LHCN-M2 (cell line): ENCODE measurements around the gene HSPB3. TPM values are rescaled to one million over a fixed set of nuclear protein-coding genes. Genes with fewer than 3 reads are reported as not detected.
A peak's percentile ranks its signal among the peaks of the same experiment; 100 is the strongest.
"Not testable (repeated sequence)": the region's sequence is repeated elsewhere in the genome, so short reads cannot be mapped to it uniquely, and the experiment has no call there.

Source experiments
- DNase-seq: peaks from one replicate; pipeline ENCODE4 v3.0.0-alpha.2; 2012; ENCODE audit warnings: low read depth
- polyA plus RNA-seq: library from polyadenylated mRNA; unstranded; fragments of >200 nt; gene quantifications from one replicate; pipeline ENCODE4 v1.2.1, GENCODE V29; 2012; ENCODE audit warnings: missing spikeins
- total RNA-seq: library from RNA; depleted of rRNA; stranded (reverse); fragments of >200 nt; gene quantifications from 2 replicates; pipeline ENCODE4 v1.2.3, GENCODE V29; 2014; rRNA removed

HSPB3 gene, protein sequence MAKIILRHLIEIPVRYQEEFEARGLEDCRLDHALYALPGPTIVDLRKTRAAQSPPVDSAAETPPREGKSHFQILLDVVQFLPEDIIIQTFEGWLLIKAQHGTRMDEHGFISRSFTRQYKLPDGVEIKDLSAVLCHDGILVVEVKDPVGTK
- total RNA-seq, result 13.3 and 30.5 TPM in 2 replicates
- 75.8 TPM for polyA plus RNA-seq

DNA sequence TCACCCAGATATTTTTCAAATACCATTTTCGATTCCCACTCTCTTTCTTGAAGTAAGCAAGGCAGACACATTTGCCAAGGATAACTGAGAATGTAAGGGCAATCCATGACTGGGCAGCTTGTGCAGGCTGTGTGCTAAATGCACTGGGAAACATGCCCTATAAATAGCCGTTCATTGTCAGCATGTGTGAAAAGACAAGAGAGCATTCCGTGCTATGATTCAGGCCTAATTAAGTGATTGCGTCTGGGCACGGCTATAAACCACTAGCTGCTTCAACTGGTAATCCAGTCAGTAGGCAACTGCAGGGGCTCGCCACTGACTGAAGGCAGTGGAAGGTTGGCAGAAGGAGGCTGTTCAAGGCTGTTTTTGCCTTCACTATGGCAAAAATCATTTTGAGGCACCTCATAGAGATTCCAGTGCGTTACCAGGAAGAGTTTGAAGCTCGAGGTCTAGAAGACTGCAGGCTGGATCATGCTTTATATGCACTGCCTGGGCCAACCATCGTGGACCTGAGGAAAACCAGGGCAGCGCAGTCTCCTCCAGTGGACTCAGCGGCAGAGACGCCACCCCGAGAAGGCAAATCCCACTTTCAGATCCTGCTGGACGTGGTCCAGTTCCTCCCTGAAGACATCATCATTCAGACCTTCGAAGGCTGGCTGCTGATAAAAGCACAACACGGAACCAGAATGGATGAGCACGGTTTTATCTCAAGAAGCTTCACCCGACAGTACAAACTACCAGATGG lies at the start of gene HSPB3:
Gene HSPB3 (plus strand): TSS at position 287 of the 745 bp plus-strand sequence. CDS start 91 bp downstream, at position 378.
- peak; percentile 93 for DNase-seq

DNA sequence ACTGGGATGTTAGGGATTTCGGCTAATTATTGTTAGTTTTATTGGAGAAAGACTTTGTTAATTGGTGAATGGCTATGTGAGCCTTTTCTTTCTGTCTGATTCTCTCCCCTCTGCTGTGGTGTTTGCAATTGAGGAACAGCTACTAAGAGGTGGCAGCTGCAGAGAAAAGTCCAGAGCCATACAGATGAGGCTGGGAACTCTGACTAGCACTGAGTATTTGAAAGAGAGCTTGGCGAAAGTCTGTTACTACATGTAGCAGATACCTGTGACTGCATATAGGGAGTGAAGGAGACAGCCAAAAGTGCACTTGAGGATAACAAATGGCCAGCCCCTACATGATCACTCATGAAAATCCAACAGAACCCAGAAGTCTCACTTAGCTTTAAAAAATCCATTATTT lies 44.3 kb upstream of the HSPB3 start:
- no peak for DNase-seq

DNA sequence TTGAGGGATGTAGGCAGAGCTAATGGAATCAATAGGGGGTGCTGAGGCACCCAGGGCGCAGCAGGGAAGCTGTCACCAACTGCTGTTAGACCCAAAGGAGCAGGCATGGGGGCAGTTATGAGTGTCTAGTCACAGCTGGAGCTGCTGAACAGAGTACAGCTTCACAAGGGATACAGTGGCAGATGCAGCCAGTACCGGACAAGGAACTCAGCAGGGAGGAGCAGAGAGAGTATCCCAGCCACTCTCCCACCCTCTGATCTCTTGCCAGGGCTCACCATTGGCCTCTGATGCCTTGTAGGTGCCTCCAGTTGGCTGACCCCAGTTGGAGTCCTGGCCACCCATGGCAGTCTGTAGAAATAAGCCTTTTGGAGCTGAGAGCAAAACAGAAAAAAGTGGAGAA lies 42.6 kb upstream of the HSPB3 start:
- DNase-seq, result no peak

DNA sequence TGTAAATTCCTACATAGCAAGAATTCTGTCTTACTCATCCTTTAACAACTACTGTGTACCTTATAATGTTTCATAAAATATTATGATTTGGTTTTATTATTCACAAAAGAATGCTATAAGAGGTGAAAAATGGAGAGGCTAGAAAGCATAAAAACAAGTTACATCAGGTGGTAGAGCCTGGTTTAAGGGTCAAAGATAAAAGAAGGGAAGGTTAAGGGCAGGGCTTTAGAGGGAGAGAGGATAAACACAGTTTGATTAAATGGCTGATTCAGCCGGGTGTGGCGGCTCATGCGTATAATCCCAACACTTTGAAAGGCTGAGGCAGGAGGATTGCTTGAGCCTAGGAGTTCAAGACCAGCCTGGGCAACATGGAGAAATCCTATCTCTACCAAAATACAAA lies 40.4 kb upstream of the HSPB3 start:
- DNase-seq, result no peak

DNA sequence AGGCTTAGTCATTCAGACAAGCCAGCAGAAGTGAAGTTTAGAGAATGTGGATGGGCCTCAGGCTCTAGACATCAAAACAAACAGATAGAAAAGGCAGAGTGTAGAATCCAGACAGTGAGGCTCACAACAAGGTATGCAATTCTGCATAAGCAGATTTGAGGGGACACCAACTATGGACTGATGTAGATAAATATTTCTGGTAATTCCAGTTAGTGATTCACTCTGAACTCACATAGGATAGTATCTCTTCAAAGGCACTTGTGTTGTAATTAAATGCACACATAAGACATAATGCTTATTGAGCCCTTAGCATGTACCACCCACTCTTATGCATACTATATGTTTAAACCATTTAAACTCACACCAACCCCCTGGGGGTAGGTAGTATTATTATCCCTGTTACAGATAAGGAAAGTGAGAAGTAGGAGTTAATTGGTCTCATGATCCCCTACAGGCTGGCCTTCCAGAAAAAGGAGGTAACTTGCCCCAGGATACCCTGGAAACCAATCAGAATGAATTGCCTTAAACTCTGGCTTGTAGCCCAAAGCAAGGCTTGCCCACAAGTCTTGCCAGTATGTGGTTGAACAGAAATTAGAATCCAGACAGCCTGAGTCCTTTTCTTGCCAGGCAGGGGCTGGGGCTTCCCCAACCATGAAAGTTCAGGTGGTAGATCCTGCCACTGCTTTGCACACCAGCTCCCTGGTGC lies 39.5 kb upstream of the HSPB3 start:
- no peak for DNase-seq

DNA sequence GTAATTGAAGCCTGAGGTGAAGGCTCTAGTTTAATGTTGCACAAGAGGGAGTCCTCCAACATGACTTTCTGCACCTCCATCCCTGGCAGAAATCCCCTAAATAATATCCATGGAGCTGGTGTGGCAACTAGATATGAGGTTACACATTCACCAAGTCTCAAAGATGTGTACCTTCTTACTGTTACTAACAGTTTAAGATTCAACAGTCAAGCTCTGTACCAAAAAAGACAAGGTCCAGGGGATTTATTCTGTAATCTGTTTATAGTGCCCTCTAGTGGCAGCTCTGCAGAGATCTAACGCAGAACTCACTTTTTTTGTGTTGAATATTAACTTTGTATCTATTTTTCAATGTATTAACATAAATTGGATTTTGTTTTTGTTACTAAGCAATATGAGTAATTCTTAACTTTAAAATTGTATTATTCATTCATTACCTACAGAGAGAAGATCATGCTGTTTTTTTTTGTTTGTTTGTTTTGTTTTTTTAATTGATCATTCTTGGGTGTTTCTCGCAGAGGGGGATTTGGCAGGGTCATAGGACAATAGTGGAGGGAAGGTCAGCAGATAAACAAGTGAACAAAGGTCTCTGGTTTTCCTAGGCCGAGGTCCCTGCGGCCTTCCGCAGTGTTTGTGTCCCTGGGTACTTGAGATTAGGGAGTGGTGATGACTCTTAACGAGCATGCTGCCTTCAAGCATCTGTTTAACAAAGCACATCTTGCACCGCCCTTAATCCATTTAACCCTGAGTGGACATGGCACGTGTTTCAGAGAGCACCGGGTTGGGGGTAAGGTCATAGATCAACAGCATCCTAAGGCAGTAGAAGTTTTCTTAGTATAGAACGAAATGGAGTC lies 35.7 kb upstream of the HSPB3 start:
- DNase-seq, result peak; percentile 60

DNA sequence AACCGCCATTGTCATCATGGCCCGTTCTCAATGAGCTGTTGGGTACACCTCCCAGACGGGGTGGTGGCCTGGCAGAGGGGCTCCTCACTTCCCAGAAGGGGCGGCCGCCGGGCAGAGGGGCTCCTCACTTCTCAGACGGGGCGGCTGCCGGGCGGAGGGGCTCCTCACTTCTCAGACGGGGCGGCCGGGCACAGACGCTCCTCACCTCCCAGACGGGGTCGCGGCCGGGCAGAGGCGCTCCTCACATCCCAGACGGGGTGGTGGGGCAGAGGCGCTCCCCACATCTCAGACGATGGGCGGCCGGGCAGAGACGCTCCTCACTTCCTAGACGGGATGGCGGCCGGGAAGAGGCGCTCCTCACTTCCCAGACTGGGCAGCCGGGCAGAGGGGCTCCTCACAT lies 35.0 kb upstream of the HSPB3 start:
- DNase-seq, result not testable (repeated sequence)

DNA sequence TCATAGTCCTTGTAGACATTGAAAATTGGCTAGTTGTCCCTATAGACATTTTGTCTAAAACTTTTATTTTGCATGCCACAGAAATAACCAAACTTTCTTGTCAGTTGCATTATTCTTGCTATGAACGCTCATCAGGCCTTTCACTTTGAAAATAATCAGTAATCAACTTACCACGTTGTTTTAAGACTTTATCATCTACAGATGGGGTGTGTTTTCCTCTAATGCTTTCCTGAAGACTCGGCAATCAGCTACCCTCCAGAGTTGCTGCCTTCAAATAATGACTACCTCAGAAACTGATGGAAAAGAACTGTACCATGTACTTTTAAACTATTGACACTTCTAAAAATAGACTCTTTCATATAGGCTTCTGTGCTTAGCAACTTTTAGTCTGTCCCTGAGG lies 33.5 kb upstream of the HSPB3 start:
- no peak for DNase-seq

DNA sequence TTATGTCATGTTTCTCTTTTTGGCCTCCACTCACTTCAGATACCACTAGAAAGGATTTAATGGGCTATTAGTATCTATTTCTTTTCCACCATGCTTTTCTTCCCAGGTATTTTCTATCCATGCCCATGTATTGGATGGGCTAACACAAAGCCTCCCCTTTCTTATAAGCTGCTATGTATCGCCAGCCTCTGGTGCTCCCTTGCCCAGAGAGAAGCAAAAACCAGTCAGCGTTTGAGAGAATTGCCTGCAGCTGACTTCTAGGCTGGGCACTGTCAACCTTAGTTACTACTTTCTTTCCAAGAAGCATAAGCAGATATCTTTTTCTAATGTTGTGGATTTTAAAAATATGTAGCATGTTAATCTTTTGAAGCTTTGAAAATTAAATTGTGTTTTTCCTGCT lies 30.2 kb upstream of the HSPB3 start:
- no peak for DNase-seq

DNA sequence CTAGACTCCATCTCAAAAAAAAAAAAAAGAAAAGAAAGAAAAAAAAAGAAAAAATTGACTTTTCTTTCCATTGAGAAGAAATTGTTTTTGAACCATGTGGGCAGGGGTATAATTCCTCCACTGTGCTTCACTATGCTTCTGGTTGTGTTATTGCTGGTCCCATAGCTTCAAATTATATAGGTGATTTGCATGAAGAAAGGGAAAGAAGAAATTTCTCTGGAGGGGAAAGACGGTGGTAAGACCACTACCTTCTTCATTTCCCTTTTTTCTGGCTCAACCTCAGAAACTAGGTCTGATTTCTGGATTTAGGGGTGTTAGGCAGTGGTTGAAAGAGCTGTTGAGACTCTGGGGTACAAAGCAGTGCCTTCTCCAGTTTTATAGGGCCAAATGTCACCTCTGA lies 29.3 kb upstream of the HSPB3 start:
- DNase-seq, result no peak

DNA sequence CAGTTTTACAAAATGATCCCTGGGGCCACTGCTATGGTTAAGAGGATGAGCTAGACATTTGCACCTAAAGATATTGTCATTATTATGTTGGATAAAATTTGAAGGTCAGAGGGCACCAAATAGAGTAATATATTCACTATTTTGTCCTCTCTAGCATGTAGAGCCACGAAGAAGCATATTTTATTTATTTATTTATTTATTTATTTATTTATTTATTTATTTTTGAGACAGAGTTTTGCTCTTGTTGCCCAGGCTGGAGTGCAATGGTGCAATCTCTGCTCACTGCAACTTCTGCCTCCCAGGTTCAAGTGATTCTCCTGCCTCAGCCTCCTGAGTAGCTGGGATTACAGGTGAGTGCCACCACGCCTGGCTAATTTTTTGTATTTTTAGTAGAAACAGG lies 20.8 kb upstream of the HSPB3 start:
- DNase-seq, result not testable (repeated sequence)

DNA sequence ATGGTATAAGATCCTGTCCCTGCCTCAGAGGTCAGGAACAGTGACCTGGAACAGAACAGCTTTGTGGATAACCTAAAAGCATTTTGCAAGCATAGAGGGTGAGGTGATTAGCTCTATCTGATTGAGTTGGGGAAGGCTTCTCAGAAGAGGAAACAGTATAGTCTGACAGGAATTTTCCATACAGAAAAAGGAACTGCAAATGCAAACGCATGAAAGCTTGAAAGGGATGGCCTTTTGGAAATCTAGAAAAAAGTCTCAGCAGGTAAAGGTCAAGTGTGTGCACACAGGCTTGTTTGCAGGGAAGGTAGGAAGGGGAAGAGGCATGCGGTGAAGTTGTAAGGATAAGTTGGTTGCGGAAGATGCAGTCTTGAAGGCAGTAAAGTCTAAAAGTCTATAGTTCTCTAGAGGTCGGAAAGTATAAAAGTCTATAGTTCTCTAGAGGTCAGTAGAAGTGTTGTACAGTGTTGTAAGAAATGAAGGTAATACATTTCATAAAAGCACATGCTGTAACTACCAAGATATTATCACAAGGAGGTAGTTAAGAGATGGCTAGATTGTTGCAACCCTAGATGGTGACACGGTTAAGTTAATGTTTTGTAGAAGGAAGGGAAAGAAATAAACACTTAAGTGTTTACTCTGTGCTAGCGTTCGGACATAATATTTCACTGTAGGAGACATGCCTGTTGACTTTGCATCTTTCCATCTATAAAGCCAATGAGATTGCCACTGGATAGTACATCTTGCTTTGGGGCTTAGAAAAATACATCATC lies 16.7 kb upstream of the HSPB3 start:
- DNase-seq, result no peak

DNA sequence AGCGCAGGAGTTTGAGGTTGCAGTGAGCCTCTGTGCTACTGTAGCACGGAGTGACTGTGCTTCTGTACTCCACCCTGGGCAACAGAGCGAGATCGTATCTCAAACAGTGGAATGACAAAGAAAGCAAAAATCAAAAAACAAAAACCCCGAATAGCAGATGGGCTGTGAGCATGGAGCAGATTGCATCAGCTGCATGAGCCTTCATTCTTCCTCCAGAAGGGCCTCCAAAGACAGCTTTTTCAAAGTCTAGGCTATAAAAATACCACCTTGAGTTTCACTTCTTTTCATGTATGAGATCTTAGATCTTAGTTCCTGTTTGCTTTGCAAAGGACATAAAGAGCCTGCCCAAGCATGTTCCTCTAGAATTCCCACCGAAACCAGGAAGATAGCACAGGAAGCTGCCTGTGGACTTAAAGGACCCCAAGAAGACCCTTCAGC lies 15.0 kb upstream of the HSPB3 start:
- DNase-seq, result no peak

DNA sequence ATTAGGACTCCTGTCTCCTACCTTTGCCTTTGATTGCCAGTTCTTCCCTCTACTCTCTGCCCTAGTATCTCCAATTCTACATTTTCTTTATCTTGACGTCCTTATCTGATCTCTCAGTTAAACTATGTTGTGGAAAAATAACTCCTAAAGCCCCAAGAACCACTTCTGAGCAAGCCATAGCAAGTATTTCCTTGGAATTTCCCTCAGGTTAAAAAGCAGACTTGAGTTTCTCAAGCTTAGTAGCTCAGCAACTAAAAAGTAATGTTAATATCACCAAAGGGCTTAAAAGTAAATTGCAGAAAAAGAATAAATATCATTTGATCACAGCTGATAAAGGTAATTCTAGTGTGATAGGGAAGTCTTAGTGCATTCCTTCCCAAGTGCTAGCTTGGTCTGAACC lies 13.2 kb upstream of the HSPB3 start:
- no peak for DNase-seq

DNA sequence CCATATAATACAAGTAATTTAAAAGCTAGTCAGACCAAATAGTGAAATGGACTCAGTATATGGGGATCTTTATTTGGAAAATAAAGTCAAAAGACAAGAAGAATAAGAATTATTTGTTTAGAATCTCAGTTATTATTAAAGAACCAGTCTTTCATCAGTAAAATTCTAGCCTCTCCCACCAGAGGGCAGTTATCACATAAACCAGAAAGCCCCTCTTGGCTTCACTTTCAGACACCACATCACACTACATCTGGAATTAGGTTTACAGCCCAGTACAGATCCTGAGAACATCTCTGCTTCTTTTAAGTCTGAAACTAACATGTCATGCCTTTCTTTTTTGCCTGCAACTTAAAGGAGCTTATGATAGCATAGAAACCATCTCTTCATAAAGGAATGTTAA lies 12.2 kb upstream of the HSPB3 start:
- DNase-seq, result peak; percentile 56

DNA sequence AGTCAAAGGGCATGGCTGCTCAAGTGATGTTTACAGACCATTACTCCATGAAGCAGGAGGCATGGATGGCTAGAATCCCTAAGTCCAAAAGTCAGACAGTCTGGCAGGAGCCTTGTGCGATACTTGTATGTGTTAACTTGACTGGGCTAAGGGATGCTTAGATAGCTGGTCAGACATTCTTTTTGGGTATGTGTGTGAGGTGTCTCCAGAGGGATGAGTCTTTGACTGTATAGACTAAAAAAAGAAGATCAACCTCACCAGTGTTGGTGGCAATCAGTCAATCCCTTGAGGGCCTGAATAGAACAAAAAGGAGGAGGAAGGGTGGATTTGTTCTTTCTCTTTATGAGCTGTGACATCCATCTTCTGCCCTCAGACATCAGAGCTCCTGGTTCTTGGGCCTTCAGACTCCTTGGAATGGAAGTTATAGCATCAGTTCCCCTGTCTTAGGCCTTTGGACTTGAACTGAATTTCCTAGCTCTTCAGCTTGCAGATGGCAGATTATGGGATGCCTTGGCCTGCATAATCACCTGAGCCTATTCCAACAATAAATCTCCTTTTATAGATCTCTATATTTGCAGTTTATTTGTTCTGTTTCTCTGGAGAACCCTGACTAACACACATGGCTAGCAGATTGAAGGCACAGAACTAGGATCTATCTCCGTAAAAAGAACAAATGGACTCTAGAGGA lies 9.7 kb upstream of the HSPB3 start:
- no peak for DNase-seq

DNA sequence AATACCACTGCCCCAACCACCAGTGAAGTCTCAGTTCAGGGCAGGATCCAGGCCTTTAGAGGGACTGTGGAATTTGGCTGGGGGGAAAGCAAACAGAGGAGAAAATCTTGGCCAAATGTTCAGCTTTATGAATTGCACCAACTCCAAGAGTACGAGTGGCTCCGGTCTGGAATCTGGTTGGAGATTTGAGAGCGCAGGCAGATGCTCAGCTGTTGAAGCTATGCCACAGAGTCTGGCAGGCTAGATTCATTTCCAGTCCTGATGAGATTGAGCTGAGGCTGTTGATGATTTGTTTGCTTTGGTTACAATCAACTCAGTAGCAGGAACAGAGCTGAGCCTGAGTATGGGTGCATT lies 9.1 kb upstream of the HSPB3 start:
- DNase-seq, result peak; percentile 37

DNA sequence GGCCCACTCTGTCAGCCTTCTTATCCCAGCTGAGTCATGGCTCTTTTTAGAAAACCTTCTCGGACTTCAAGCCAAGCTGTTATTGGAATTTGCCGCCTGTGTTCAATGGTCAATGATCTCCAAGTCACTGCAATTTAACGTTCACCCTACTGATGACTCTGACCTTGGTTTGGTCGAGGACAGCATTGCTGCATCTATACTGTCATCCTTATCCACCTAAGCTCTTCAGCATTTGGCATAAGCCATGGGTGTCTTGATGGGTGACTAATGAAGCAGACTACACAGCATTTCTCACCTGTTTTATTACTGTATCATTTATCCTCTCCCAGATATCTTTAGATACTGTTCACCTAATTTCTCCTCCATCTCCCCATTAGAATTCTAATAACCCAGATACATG lies 5.6 kb upstream of the HSPB3 start:
- DNase-seq, result no peak

DNA sequence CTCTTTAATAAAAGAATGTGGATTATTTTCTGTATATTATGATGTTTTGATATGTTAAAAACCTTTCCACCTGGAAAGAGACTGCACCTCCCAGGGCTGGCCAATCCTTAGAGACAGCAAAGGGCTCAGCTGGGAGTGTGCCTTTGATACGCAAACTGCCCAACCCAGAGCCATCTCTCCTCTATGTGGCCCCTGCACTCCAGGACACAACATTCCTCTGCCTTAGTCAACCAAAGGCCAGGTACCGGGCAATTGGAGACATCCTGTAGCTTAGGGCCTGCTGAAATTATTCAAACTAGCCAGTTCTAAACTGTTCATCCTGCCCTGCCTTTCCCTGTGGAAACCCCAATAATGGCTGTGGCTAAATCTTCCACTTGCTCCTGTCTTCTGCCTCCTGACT lies 5.0 kb upstream of the HSPB3 start:
- DNase-seq, result no peak

DNA sequence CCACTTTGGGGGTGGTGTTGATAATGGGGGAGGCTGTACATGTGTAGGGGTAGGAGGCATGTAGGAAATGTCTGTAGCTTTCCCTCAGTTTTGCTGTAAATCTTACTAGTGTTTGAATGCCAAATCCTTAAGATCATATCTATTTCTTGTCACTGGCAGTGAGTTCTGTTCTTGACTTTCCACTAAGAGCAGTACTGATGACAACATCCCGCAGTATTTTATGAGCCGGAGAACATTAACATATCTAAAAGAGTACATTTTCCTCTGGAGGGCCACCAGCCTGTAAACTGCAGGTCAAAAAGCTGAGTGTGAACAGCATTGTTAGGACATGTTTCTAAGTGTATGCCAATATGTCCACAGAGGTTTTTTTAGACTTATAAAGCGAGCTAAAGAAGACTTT lies 2.5 kb upstream of the HSPB3 start:
- no peak for DNase-seq

DNA sequence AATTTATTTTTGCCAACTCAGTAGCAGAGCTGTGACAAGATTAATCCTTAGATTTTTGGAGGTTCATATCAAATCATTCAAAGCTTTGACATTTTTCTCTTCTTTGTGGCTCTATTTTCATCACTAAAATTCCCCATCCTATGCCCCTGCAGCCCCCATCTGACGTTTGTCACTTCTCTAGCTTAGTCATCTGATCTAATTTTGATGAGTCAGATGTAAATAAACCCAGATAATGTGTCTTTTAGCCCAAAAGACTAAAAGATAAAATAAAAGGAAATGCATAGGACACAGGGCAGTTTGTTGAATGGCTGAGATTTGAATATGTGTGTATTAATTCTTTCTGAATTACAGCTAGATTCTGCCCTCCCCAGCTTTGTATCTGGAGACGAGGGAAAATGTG lies 897 bp upstream of the HSPB3 start:
- peak; percentile 34 for DNase-seq
